Measurements from ENCODE around the gene CEP89. TPM values are rescaled to one million over a fixed set of nuclear protein-coding genes. Genes with fewer than 3 reads are reported as not detected.
"Not testable (repeated sequence)": the region's sequence is repeated elsewhere in the genome, so short reads cannot be mapped to it uniquely, and the experiment has no call there.

Gene CEP89
- total RNA-seq, 1 donor from 2014 or later = 8.3 TPM

- ATAC-seq = no peak
These were observed 26.5 kb downstream of the CEP89 start for GRCh38 chr19:32945260-32945659.

- ATAC-seq = not testable (repeated sequence)
These were observed 30.5 kb downstream of the CEP89 start for GRCh38 chr19:32941273-32941672.

GRCh38 chr19:32936065-32936464, 35.7 kb downstream of the CEP89 start:
- ATAC-seq = no peak

- no peak for ATAC-seq
These were observed 36.1 kb downstream of the CEP89 start for GRCh38 chr19:32935629-32936028.

GRCh38 chr19:32933571-32933970, 38.2 kb downstream of the CEP89 start:
- no peak for ATAC-seq

- no peak for ATAC-seq
These were observed 41.2 kb downstream of the CEP89 start for GRCh38 chr19:32930567-32930966.

GRCh38 chr19:32928806-32929205, 43.0 kb downstream of the CEP89 start:
- no peak for ATAC-seq

GRCh38 chr19:32924200-32924599, 47.6 kb downstream of the CEP89 start:
- ATAC-seq = no peak

GRCh38 chr19:32921624-32922023, 50.1 kb downstream of the CEP89 start:
- ATAC-seq = no peak

- no peak for ATAC-seq
These were observed 52.4 kb downstream of the CEP89 start for GRCh38 chr19:32919365-32919764.

- ATAC-seq = no peak
These were observed 54.2 kb downstream of the CEP89 start for GRCh38 chr19:32917616-32917996.

- ATAC-seq = no peak
These were observed 54.7 kb downstream of the CEP89 start for GRCh38 chr19:32916969-32917615.

- ATAC-seq = no peak
These were observed 56.7 kb downstream of the CEP89 start for GRCh38 chr19:32914879-32915660.

- no peak for ATAC-seq
These were observed 60.3 kb downstream of the CEP89 start for GRCh38 chr19:32911467-32911866.

GRCh38 chr19:32910874-32911273, 60.9 kb downstream of the CEP89 start:
- ATAC-seq = no peak

GRCh38 chr19:32910094-32910493, 61.7 kb downstream of the CEP89 start:
- ATAC-seq = no peak

GRCh38 chr19:32909257-32909656, 62.5 kb downstream of the CEP89 start:
- ATAC-seq = no peak

- ATAC-seq = peak; percentile 47
These were observed 63.0 kb downstream of the CEP89 start for GRCh38 chr19:32908641-32909190.

GRCh38 chr19:32902448-32902847, 69.3 kb downstream of the CEP89 start:
- ATAC-seq = no peak

GRCh38 chr19:32901504-32902161, 70.1 kb downstream of the CEP89 start:
- no peak for ATAC-seq

GRCh38 chr19:32896516-32897214, 75.1 kb downstream of the CEP89 start:
- ATAC-seq = no peak

- ATAC-seq = no peak
These were observed 76.4 kb downstream of the CEP89 start for GRCh38 chr19:32895384-32895783.

- no peak for ATAC-seq
These were observed 80.1 kb downstream of the CEP89 start for GRCh38 chr19:32891609-32892008.
